HG02610 (cell line): ENCODE measurements around the gene RRBP1.

Experiments
- ATAC-seq: cut with Tn5 transposase; IDR thresholded peaks from one replicate; pipeline ENCODE4 v1.9.1; 2021; ENCODE audit warnings: mild to moderate bottlenecking, moderate library complexity; ENCODE audit not compliant: unreplicated experiment

The RRBP1 gene

GRCh38 chr20:17648315-17648646, 33.8 kb downstream of the RRBP1 start:
- no peak for ATAC-seq

DNA sequence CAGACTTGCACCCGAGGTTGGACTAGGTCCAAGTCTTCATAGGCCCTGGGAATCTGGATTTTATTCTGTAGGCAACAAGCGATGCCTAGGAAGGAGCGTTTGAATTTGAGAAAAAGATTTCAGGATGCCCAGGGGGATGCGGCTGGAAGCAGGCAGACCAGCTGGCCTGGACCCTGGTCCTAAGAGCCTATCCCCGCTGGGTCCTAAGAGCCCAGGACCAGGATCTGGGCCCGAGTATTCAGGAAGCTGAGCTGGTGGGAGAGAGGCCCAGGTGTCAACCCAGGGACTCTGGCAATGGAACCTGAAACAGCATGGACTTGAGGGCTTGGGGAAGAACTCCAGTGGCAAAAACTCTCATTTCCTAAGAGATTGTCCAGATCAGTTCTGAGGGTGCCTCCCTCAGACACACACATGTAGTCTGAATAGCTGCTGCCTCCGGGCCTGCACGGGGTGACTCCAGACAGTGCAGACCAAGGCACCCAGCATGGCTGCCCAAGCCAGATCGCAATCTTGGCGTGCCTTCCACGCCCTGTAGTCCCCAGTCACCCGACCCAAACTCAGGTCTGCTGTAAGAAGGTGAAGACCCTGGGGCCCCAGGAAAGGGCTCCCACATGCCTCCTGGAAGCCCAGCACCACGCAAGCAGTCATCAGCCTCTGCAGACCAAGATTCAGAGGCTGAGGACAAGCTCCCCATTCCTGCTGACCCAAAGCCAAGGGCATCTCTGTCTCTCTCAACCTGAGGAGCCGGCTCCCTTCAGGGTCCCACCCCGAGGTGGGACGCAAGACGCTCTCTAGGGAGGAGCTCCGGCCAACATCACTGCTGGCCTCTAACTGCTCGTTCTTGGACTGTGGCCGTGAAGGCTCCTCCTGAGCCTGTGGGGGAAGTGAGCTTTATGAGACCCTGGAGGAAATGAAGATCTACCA, 34.4 kb downstream of the RRBP1 start:
- ATAC-seq = no peak

GRCh38 chr20:17646961-17647301, 35.1 kb downstream of the RRBP1 start:
- no peak for ATAC-seq

GRCh38 chr20:17646209-17646960, 35.7 kb downstream of the RRBP1 start:
- no peak for ATAC-seq

GRCh38 chr20:17645546-17646208, 36.4 kb downstream of the RRBP1 start:
- ATAC-seq = no peak

DNA sequence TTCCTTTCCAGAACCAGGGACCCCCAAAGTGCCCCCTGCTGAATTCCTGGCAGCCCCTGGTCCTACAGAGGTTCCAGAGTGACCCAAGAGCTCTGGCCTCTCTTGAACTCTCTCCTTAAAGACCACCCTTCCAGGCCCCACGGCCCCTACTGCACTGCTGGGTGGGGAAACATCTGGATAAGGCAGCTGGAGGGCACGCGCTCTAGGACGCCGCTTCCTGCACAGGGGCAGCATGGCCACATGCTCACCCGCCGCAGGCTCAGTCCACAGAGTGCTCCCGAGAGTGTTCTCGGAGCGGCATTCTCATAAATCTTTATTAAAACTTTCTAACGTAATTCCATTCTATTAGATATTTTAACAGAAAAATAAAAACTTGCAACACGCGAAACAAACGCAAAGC, 37.0 kb downstream of the RRBP1 start:
- no peak for ATAC-seq

GRCh38 chr20:17644451-17644850, 37.6 kb downstream of the RRBP1 start:
- no peak for ATAC-seq

GRCh38 chr20:17643531-17644188, 38.4 kb downstream of the RRBP1 start:
- no peak for ATAC-seq

DNA sequence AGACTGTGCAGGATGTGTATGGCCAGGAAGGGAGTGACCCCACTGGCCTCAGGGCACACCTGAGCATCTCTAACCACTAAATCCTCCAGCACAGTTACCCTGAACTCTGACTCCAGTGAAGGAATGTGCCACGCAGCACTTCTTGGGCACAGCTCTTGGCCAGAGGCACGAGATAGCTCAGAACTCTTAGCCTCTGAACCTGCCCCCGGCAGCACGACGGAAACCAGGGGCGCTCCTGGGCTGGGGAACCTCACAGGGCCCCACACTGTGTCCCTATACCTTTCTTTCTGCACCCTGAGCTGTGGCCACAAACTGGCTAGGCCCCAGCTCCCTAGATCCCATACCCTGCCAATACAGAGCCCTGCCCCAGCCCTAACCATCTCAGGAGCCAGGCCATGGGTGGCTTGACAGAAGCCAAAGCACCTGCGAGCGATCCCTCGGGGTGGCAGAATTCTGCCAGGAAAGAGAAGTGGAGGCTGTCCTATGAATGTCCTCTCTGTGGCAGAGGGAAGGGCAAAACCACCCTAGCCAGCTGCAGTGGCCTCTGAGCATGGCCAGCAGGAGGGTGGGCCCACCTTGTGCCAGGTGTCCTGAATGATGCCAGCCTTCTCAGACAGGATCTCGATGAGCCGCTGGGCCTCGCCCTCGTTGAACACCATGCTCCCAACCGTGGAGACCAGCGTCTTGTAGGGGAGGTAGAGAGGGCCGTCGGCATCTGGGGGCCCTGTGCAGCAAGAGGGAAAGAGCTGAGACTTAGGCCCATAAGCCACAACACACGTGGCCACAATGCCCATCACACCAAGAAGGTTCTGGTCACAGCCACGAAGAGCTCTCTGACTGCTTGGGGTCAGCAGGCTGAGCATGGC, 39.4 kb downstream of the RRBP1 start:
- no peak for ATAC-seq

DNA sequence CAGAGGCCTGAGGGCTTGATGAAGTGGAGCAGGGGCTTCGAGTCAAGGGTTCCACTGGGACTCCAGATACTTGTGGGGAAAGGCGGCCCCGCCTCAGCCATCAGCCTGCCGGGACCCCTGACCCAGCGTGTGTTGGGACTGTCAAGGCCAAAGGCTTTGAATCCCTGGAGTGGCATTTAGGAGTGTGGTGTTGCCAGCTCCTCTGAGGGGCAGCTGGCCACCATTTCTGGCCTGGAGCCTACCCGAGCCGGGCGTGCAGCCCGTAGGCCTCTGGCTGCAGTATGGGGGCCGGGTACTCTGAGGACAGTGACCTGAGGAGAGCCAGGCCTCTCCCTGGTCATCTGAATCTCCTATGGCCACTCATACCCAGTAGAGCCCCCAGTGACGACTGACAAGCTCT, 40.0 kb downstream of the RRBP1 start:
- ATAC-seq = no peak

GRCh38 chr20:17641520-17641964, 40.5 kb downstream of the RRBP1 start:
- no peak for ATAC-seq

- ATAC-seq = no peak
Measured at GRCh38 chr20:17640875-17641378, 41.1 kb downstream of the RRBP1 start.

DNA sequence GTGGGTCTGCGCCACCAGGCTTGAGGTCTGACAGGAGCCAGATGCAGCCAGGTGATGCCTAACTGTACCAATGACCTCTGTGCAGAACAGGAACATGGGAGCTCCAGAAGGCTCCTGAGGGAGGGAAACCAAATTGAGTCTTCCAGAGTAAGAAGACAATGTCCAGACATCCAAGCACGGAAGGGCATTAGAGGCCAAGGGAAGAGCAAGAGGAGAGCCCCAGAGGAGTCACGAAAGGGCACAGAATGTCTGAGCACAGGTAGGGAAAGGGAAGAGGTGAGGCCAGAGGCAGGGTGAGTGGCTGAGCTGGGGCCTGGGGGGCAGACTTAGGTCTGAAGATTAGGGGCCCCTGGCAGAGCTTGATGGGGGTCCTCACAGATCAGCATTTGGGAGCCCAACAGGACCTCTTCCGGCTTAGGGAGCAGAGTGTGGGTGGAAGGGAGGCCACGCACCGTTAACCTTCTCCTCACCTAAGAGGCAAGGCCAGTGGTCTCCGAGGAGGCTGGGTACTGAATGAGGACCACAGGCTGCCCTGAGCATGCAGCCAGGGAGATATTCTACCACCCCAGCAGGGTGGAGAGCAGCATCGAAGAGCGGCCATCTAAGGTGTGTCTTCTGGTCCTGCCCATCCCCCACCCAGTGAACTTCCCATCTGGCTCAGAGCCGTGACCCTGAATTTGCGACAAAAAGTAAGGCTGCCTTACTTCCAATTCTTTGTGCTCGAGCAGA, 41.7 kb downstream of the RRBP1 start:
- no peak for ATAC-seq

DNA sequence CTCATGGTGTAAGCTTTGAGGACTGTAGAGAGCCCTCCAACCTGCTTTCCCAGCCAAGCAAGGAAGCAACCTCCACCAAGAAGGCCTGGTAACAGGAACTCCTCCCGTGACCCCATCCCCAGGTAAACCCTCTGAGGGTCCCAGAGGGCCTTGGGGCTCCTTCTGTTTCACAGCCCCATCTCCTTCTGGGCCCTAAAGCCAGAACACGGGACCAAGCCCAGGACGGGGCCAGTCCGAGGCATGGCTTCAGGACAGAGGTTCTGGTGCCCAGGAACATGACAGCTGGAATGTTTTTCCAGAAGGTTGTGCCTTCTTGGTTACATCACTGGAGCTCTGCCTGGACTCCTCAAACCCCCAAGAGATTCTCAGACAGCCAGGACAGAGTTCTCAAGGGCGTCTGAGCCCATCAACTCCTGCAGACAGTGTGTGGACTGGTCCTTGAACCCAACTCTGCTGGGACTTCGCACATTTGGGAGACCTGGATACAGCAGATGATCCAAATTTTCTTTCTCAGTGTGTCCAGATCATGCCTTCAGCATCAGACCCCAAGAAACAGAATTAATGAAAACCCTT, 43.1 kb downstream of the RRBP1 start:
- ATAC-seq = no peak

GRCh38 chr20:17637985-17638640, 43.9 kb downstream of the RRBP1 start:
- ATAC-seq = no peak

- no peak for ATAC-seq
Measured at GRCh38 chr20:17637413-17637780, 44.6 kb downstream of the RRBP1 start.

DNA sequence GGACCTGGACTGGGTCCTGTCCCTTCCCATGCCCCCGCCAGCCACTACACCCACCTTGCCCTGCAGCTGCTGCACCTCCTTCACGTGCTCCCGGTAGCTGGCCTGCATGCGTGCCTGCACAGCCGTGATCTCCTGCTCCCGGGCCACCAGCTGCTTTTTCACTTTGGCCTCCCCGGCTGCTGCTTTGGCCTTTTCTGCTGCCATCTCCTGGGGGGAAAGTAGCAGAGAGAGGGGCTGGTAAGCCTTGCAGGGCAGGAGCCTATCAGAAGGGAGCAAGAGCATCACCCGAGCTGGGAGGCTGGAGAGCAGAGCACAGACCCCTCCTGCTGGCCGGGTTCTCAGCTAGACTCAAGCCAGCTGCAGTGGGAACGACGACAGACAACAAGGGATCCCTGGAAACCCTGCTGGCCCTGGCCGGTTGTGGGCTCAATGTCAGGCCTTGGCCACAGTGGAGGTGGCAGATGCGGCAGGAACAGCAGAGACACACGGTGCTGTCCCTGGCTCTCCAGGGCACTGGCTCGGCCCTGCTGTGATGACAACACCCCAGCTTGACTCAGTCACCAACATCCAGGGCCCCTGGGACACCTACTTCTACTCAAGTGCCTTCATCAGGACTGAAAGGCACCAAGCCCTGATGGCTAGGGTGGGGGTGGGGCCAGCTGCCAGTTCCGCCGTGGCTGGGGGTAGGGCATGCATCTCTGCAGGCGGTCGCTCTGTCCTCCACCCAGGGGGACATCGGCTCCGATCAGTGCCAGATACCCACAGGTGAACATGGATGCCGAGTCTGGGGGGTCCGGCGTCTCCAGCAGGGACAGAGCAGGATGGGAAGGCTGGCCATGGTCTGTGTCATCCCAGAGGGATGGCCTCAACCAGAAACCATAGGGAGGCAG, 45.3 kb downstream of the RRBP1 start:
- no peak for ATAC-seq
